ENCODE data around the gene ADPRS.

ADPRS gene

GRCh38 chr1:36134505-36135329, 46.0 kb downstream of the ADPRS start:
- no peak for DNase-seq

- DNase-seq = no peak
These were observed 46.6 kb downstream of the ADPRS start for GRCh38 chr1:36135330-36135667.

GRCh38 chr1:36135796-36136195, 47.1 kb downstream of the ADPRS start:
- DNase-seq = no peak

- no peak for DNase-seq
These were observed 47.8 kb downstream of the ADPRS start for GRCh38 chr1:36136535-36136934.

GRCh38 chr1:36137226-36137625, 48.5 kb downstream of the ADPRS start:
- no peak for DNase-seq

GRCh38 chr1:36137776-36138175, 49.1 kb downstream of the ADPRS start:
- DNase-seq = no peak

- DNase-seq = no peak
These were observed 50.8 kb downstream of the ADPRS start for GRCh38 chr1:36139521-36139920.

- DNase-seq = no peak
These were observed 53.4 kb downstream of the ADPRS start for GRCh38 chr1:36142121-36142520.

GRCh38 chr1:36143424-36143823, 54.7 kb downstream of the ADPRS start:
- DNase-seq = no peak
